Measurements from ENCODE around the gene ELP5. TPM values are rescaled to one million over a fixed set of nuclear protein-coding genes. Genes with fewer than 3 reads are reported as not detected.
"Not testable (repeated sequence)": the region's sequence is repeated elsewhere in the genome, so short reads cannot be mapped to it uniquely, and the experiment has no call there.

Gene ELP5
- polyA plus RNA-seq, 6 donors from 2014 or later = 54.2 to 94.8 (median 80.6) TPM

GRCh38 chr17:7242717-7243452, 9.1 kb upstream of the ELP5 start:
- H3K27me3 Mint-ChIP-seq = no peaks in the 10 kb centered on the region
- H3K36me3 Mint-ChIP-seq = peaks cover 15 to 36% of the 10 kb centered on the region in 2 donors
- H3K27ac Mint-ChIP-seq = peak overlapping the region; percentile 98 to 100 (median 100)
- ATAC-seq (ENCODE audit: low read depth in 2 of 2) (peak; percentile 37 to 49), DNase-seq (peak; percentile 93)
- H3K4me1 Mint-ChIP-seq = peaks cover 43 to 52% (median 51%) of the 10 kb centered on the region in 3 donors
- peak overlapping the region; percentile 87 to 100 (median 98) for H3K4me3 Mint-ChIP-seq
- peaks cover 0 to 4% (median 0%) of the 10 kb centered on the region in 7 donors for H3K9me3 Mint-ChIP-seq

GRCh38 chr17:7243453-7243729, 8.6 kb upstream of the ELP5 start:
- Mint-ChIP-seq H3K36me3 (peaks cover 15 to 36% of the 10 kb centered on the region in 2 donors), H3K4me1 (peaks cover 44 to 53% (median 51%) of the 10 kb centered on the region in 3 donors), H3K4me3 (peak overlapping the region; percentile 87 to 100 (median 98)), H3K27me3 (no peaks in the 10 kb centered on the region), H3K9me3 (peaks cover 0 to 4% (median 0%) of the 10 kb centered on the region in 7 donors), H3K27ac (peak overlapping the region; percentile 95 to 100 (median 98))
- ATAC-seq (ENCODE audit: low read depth in 2 of 2) (no peak), DNase-seq (no peak)

- Mint-ChIP-seq H3K36me3 (peaks cover 15 to 36% of the 10 kb centered on the region in 2 donors), H3K27ac (peak overlapping the region in 3 of 6 donors; percentile 29 to 98 (median 95)), H3K4me3 (peak overlapping the region in 7 of 8 donors; percentile 53 to 100 (median 98)), H3K4me1 (peaks cover 48 to 58% (median 51%) of the 10 kb centered on the region in 3 donors)
- H3K9me3 Mint-ChIP-seq; H3K27me3 Mint-ChIP-seq; ATAC-seq (ENCODE audit: low read depth in 2 of 2); DNase-seq: not testable (repeated sequence)
Observed at GRCh38 chr17:7243838-7244237, 8.2 kb upstream of the ELP5 start.

GRCh38 chr17:7246779-7247178, 5.2 kb upstream of the ELP5 start:
- H3K4me3 Mint-ChIP-seq = peak overlapping the region in 1 of 8 donors; percentile 58
- no peak for ATAC-seq (ENCODE audit: low read depth in 2 of 2)
- no peaks in the 10 kb centered on the region for H3K27me3 Mint-ChIP-seq
- H3K9me3 Mint-ChIP-seq = peaks cover 0 to 4% (median 0%) of the 10 kb centered on the region in 7 donors
- H3K27ac Mint-ChIP-seq = peak overlapping the region in 2 of 6 donors; percentile 3 to 17
- H3K4me1 Mint-ChIP-seq = peaks cover 48 to 56% (median 50%) of the 10 kb centered on the region in 3 donors
- no peak for DNase-seq
- peaks cover 15 to 19% of the 10 kb centered on the region in 2 donors for H3K36me3 Mint-ChIP-seq

GRCh38 chr17:7248796-7249195, 3.2 kb upstream of the ELP5 start:
- Mint-ChIP-seq H3K4me1 (peaks cover 51 to 55% (median 53%) of the 10 kb centered on the region in 3 donors), H3K36me3 (peaks cover 12 to 15% of the 10 kb centered on the region in 2 donors), H3K27ac (peak overlapping the region in 3 of 6 donors; percentile 21 to 99 (median 57)), H3K4me3 (peak overlapping the region in 6 of 8 donors; percentile 12 to 98 (median 69)), H3K27me3 (no peaks in the 10 kb centered on the region), H3K9me3 (no peaks in the 10 kb centered on the region)
- no peak for DNase-seq
- no peak for ATAC-seq (ENCODE audit: low read depth in 2 of 2)

GRCh38 chr17:7249214-7249613, 2.8 kb upstream of the ELP5 start:
- Mint-ChIP-seq H3K27me3 (no peaks in the 10 kb centered on the region), H3K4me1 (peaks cover 51 to 55% (median 53%) of the 10 kb centered on the region in 3 donors), H3K4me3 (peak overlapping the region in 7 of 8 donors; percentile 48 to 98 (median 92)), H3K27ac (peak overlapping the region in 4 of 6 donors; percentile 16 to 99 (median 73)), H3K36me3 (peaks cover 12 to 15% of the 10 kb centered on the region in 2 donors), H3K9me3 (no peaks in the 10 kb centered on the region)
- ATAC-seq (ENCODE audit: low read depth in 2 of 2) (no peak), DNase-seq (no peak)

GRCh38 chr17:7249830-7250229, 2.2 kb upstream of the ELP5 start:
- H3K36me3 Mint-ChIP-seq = peaks cover 15 to 16% of the 10 kb centered on the region in 2 donors
- ATAC-seq (ENCODE audit: low read depth in 2 of 2) = no peak
- H3K4me1 Mint-ChIP-seq = peaks cover 51 to 56% (median 55%) of the 10 kb centered on the region in 3 donors
- DNase-seq = no peak
- H3K27me3 Mint-ChIP-seq = no peaks in the 10 kb centered on the region
- H3K4me3 Mint-ChIP-seq = peak overlapping the region; percentile 90 to 98 (median 95)
- H3K9me3 Mint-ChIP-seq = no peaks in the 10 kb centered on the region
- H3K27ac Mint-ChIP-seq = peak overlapping the region in 4 of 6 donors; percentile 82 to 99 (median 98)

- DNase-seq (no peak), ATAC-seq (ENCODE audit: low read depth in 2 of 2) (peak in 1 of 2 donors; percentile 1)
- H3K27me3 Mint-ChIP-seq = no peaks in the 10 kb centered on the region
- no peaks in the 10 kb centered on the region for H3K9me3 Mint-ChIP-seq
- H3K4me3 Mint-ChIP-seq = peak overlapping the region; percentile 90 to 99 (median 98)
- peak overlapping the region; percentile 96 to 100 (median 99) for H3K27ac Mint-ChIP-seq
- H3K4me1 Mint-ChIP-seq = peaks cover 50 to 55% (median 54%) of the 10 kb centered on the region in 3 donors
- H3K36me3 Mint-ChIP-seq = peaks cover 12 to 16% of the 10 kb centered on the region in 2 donors
Observed at GRCh38 chr17:7250695-7251627, 1.1 kb upstream of the ELP5 start.

GRCh38 chr17:7251661-7252175, 297 bp upstream of the ELP5 start, which contains the start of gene CTDNEP1:
Gene CTDNEP1, minus strand, starts transcription at chr17:7251734. Its CDS starts 438 bp downstream, at chr17:7251296.
- Mint-ChIP-seq H3K9me3 (no peaks in the 10 kb centered on the region), H3K4me1 (peaks cover 47 to 50% (median 49%) of the 10 kb centered on the region in 3 donors), H3K27me3 (no peaks in the 10 kb centered on the region), H3K4me3 (peak within 1 kb of the TSS; percentile 90 to 99 (median 98)), H3K27ac (peak within 1 kb of the TSS; percentile 99 to 100 (median 100)), H3K36me3 (peaks cover 4 to 15% of the 10 kb centered on the region in 2 donors)
- DNase-seq = peak; percentile 99
- ATAC-seq (ENCODE audit: low read depth in 2 of 2) = peak; percentile 86

- Mint-ChIP-seq H3K36me3 (peaks cover 4 to 17% of the 10 kb centered on the region in 2 donors), H3K27me3 (no peaks in the 10 kb centered on the region)
- no peak for DNase-seq
Observed at GRCh38 chr17:7253082-7253481, 1.1 kb downstream of the ELP5 start.

GRCh38 chr17:7254511-7254910, 2.5 kb downstream of the ELP5 start:
- H3K36me3 Mint-ChIP-seq = peaks cover 4 to 17% of the 10 kb centered on the region in 2 donors
- peaks cover 36 to 39% (median 37%) of the 10 kb centered on the region in 3 donors for H3K4me1 Mint-ChIP-seq
- H3K27ac Mint-ChIP-seq = peak overlapping the region in 2 of 6 donors; percentile 52 to 85
- no peak for ATAC-seq (ENCODE audit: low read depth in 2 of 2)
- DNase-seq = no peak
- no peaks in the 10 kb centered on the region for H3K9me3 Mint-ChIP-seq
- H3K27me3 Mint-ChIP-seq = no peaks in the 10 kb centered on the region
- peak overlapping the region in 4 of 8 donors; percentile 24 to 98 (median 47) for H3K4me3 Mint-ChIP-seq

More at GRCh38 chr17:7253082-7253481, 1.1 kb downstream of the ELP5 start:
- peak overlapping the region; percentile 90 to 99 (median 98) for H3K4me3 Mint-ChIP-seq
- no peak for ATAC-seq (ENCODE audit: low read depth in 2 of 2)
- H3K4me1 Mint-ChIP-seq = peaks cover 47 to 52% (median 48%) of the 10 kb centered on the region in 3 donors
- H3K9me3 Mint-ChIP-seq = no peaks in the 10 kb centered on the region
- H3K27ac Mint-ChIP-seq = peak overlapping the region; percentile 99 to 100 (median 100)

- DNase-seq = no peak
- H3K4me3 Mint-ChIP-seq = peak overlapping the region in 1 of 8 donors; percentile 33
- no peaks in the 10 kb centered on the region for H3K9me3 Mint-ChIP-seq
- H3K27ac Mint-ChIP-seq = peak overlapping the region in 2 of 6 donors; percentile 9 to 94
- H3K4me1 Mint-ChIP-seq = peaks cover 22 to 32% (median 23%) of the 10 kb centered on the region in 3 donors
- H3K27me3 Mint-ChIP-seq = no peaks in the 10 kb centered on the region
- peaks cover 4 to 17% of the 10 kb centered on the region in 2 donors for H3K36me3 Mint-ChIP-seq
- ATAC-seq (ENCODE audit: low read depth in 2 of 2) = no peak
Observed at GRCh38 chr17:7256766-7257456, 4.9 kb downstream of the ELP5 start.
